ENCODE data around the gene DCAF5. TPM values are rescaled to one million over a fixed set of nuclear protein-coding genes. Genes with fewer than 3 reads are reported as not detected.

The DCAF5 gene
- total and polyA plus RNA-seq, 2 of the 13 experiments (the other 11 are each of a cell fraction or from before 2014, with no cell fraction given), result 13.4 to 31.6 TPM

- no peak for ATAC-seq
- Histone ChIP-seq H3K36me3 (replicated peaks in 1 of 2; ENCODE audit: control insufficient read depth in 1 of 2, insufficient read depth in 2 of 2, low read length in 2 of 2) (no peaks in the 10 kb centered on the region), H3K27me3 (ENCODE audit: control insufficient read depth in 1 of 2, insufficient read depth in 2 of 2, low read length in 2 of 2) (peaks cover 0 to 26% of the 10 kb centered on the region in 2 experiments; a peak in 3 of 5 replicates), H3K79me2 (ENCODE audit: insufficient read depth, low read length) (no peaks in the 10 kb centered on the region), H3K27ac (ENCODE audit: extremely low read length, insufficient read depth, low read length) (no peak overlapping the region), H3K4me2 (ENCODE audit: low read depth, low read length) (no peak overlapping the region), H3K9ac (ENCODE audit: insufficient read depth, low read depth, low read length) (no peak overlapping the region), H3K9me3 (ENCODE audit: low read length) (no peaks in the 10 kb centered on the region), H3K4me1 (ENCODE audit: insufficient read depth, low read length) (peaks cover 28% of the 10 kb centered on the region), H4K20me1 (ENCODE audit: insufficient read depth, low read length) (no peaks in the 10 kb centered on the region), H2AFZ (ENCODE audit: low read length) (no peak overlapping the region), H3K4me3 (replicated peaks in 1 of 3; ENCODE audit: insufficient read depth in 1 of 3, low read depth in 2 of 3, low read length in 3 of 3) (no peak overlapping the region)
- FAIRE-seq, result no peak
- CTCF ChIA-PET (ENCODE audit: low intra/inter-chr PET ratio, low total read pairs), result no interaction called here
- DNase-seq (ENCODE audit: low spot score), result no peak
- 2% methylated on average over 7 of the region's 7 CpGs for WGBS (ENCODE audit: low lambda C conversion rate)
- POLR2A ChIA-PET, result interaction anchor here (1.0 to 1.6 kb wide), 2 partner anchors 25 to 27 kb away, joined by 3 to 4 read pairs; no protein-coding TSS in a partner anchor
- in situ Hi-C loops (cut with HindIII; ENCODE audit: extremely low pct_ligation_motif_present, low pct_unique_long_range_greater_than_20kb) (no loop called here), intact Hi-C loops (cut with micrococcal nuclease; ENCODE audit: unreplicated experiment) (no loop called here)
- BruUV-seq (replicated peaks), result no TSS peak
- TF ChIP-seq BRD4 (CRISPR knock-in tag; IDR thresholded peaks at IDR 0.05) (no peak), PCBP2 (optimal IDR thresholded peaks at IDR 0.05; ENCODE audit: low read depth, low read length, poor library complexity, severe bottlenecking) (peak; percentile 22), GLMP (CRISPR knock-in tag; IDR thresholded peaks at IDR 0.05; ENCODE audit: borderline replicate concordance) (no peak)
These were observed 148.0 kb downstream of the DCAF5 start for GRCh38 chr14:69004731-69005431.

DNA sequence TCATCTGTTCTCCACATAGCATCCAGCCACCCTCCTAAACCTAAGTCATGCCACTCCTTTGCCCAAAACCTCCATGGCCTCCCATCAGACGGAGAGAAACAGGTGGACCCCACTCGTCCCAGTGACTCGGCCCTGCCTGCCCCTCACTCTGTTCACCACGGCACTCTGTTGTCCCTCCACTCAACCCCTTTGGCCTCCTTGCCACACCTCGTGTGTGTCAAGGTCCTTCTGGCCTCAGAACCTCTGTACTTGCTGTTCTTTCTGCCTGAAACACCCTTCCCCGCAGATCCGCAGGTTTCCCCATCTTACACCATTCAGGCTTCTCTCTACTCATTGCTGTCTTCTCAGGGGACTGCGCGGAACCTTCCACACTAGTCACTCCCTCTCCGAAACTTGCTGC lies 149.3 kb downstream of the DCAF5 start:
- no peak overlapping the region for H3K4me3 ChIP-seq (replicated peaks in 1 of 3; ENCODE audit: insufficient read depth in 1 of 3, low read depth in 2 of 3, low read length in 3 of 3)
- ChIA-PET CTCF (ENCODE audit: low intra/inter-chr PET ratio, low total read pairs) (no interaction called here), POLR2A (no interaction called here)
- peaks cover 0 to 26% of the 10 kb centered on the region in 2 experiments; a peak in 3 of 5 replicates for H3K27me3 ChIP-seq (ENCODE audit: control insufficient read depth in 1 of 2, insufficient read depth in 2 of 2, low read length in 2 of 2)
- no peak overlapping the region for H3K9ac ChIP-seq (ENCODE audit: insufficient read depth, low read depth, low read length)
- no peak for ATAC-seq
- 59% methylated on average over 10 of the region's 10 CpGs for WGBS (ENCODE audit: low lambda C conversion rate)
- no peak for DNase-seq (ENCODE audit: low spot score)
- H3K9me3 ChIP-seq (ENCODE audit: low read length), result no peaks in the 10 kb centered on the region
- H3K4me1 ChIP-seq (ENCODE audit: insufficient read depth, low read length), result peaks cover 28% of the 10 kb centered on the region
- no peak overlapping the region for H2AFZ ChIP-seq (ENCODE audit: low read length)
- H3K79me2 ChIP-seq (ENCODE audit: insufficient read depth, low read length), result no peaks in the 10 kb centered on the region
- intact Hi-C loops (cut with micrococcal nuclease; ENCODE audit: unreplicated experiment), result loop anchor here (2.0 kb wide), 1 partner anchor 103 kb away; no protein-coding TSS in a partner anchor
- H3K4me2 ChIP-seq (ENCODE audit: low read depth, low read length), result no peak overlapping the region
- no TSS peak for BruUV-seq (replicated peaks)
- H3K27ac ChIP-seq (ENCODE audit: extremely low read length, insufficient read depth, low read length), result no peak overlapping the region
- H3K36me3 ChIP-seq (replicated peaks in 1 of 2; ENCODE audit: control insufficient read depth in 1 of 2, insufficient read depth in 2 of 2, low read length in 2 of 2), result no peaks in the 10 kb centered on the region
- in situ Hi-C loops (cut with HindIII; ENCODE audit: extremely low pct_ligation_motif_present, low pct_unique_long_range_greater_than_20kb), result no loop called here
- no peaks in the 10 kb centered on the region for H4K20me1 ChIP-seq (ENCODE audit: insufficient read depth, low read length)
- no peak for FAIRE-seq
- no peak for TF ChIP-seq RFXAP (CRISPR knock-in tag; IDR thresholded peaks at IDR 0.05; ENCODE audit: borderline replicate concordance)
- no peak for TF ChIP-seq TARDBP (CRISPR knock-in tag; IDR thresholded peaks at IDR 0.05)
- no peak for TF ChIP-seq ZNF160 (CRISPR knock-in tag; IDR thresholded peaks at IDR 0.05)
- no peak for TF ChIP-seq MTERF4 (CRISPR knock-in tag; IDR thresholded peaks at IDR 0.05)
- TF ChIP-seq ZNF296 (CRISPR knock-in tag; conservative IDR thresholded peaks at IDR 0.05), result no peak
- TF ChIP-seq HNF1A (IDR thresholded peaks at IDR 0.05; ENCODE audit: low read depth), result no peak
- TF ChIP-seq HNF1A (CRISPR knock-in tag; IDR thresholded peaks at IDR 0.05; ENCODE audit: borderline replicate concordance), result no peak
- no peak for TF ChIP-seq MTA3 (CRISPR knock-in tag; IDR thresholded peaks at IDR 0.05)
- no peak for TF ChIP-seq REL (CRISPR knock-in tag; conservative IDR thresholded peaks at IDR 0.05)

All from HepG2 (cell line).